GM15510 (cell line): ENCODE data around the gene SFRP5.

Source experiments
- POLR2A ChIP-seq: IDR thresholded peaks from 3 replicates; pipeline ENCODE4 v1.6.1; 2011; ENCODE audit warnings: borderline replicate concordance; ENCODE audit not compliant: insufficient read length; ENCODE audit errors: extremely low read depth

The SFRP5 gene

GRCh38 chr10:97736902-97737769 is 34.7 kb downstream of the SFRP5 start, which contains the start of gene ZFYVE27:
Gene ZFYVE27 (plus strand): TSS chr10:97737128. CDS start chr10:97738478, 1,350 bp downstream.
- peak; percentile 88 for TF ChIP-seq POLR2A

DNA sequence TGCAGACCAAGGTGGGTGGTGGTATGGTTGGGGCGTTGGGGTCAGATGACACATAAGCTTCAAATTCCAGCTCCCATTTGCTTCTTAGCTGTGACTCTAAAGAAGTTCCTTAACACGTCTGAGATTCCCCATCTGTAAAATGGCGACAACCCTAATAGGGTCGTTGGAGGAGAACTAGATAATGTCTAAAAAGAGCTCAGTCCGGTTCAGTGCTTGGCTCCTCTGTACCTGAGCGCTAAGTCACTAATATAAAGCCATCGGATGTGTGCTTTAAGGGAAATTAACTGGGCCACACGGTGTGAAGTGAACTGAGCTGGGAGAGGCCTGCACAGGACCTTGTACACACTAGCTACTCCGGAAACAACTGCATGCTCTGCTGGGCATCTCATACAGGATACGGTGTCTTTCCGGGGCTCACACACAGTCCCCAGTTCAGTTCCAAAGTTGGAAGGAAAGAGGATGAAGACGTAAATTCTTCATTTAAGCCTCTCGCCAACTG is 35.3 kb downstream of the SFRP5 start:
- no peak for TF ChIP-seq POLR2A

DNA sequence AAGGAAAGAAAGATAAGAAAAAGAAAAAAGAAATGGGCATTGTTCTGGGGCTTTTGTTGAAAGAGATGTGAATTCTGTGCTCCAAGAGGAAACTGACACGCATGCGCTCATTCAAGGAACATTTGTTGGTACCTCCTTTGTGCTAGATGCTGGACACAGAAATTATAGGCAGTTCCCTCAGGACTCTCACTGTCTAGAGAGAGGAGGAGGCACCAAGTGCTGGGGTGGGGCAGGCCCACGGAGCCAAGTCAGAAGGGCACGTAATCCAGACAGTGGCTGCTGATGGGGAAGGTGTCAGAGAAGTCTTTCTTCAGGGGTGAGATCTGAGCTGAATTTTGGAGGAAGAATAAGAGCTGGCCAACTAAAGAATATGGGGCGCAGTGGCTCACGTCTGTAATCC is 37.8 kb downstream of the SFRP5 start:
- no peak for TF ChIP-seq POLR2A

GRCh38 chr10:97733256-97733655 is 38.5 kb downstream of the SFRP5 start:
- TF ChIP-seq POLR2A: no peak

DNA sequence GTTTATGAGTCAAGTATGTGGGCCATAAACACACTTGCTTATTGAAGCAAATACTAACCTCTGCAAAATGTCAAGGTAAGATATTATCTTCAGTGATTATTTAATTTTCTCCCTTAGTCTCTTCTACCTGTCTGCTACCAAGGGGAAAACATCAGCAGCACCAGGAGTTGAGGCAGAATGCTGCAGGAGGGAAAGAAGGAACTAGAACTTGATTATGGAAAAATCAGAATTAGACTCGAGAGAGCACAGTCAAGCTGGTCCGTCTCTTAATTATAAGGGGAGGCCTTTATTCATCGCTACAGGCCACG is 39.8 kb downstream of the SFRP5 start:
- TF ChIP-seq POLR2A: no peak

DNA sequence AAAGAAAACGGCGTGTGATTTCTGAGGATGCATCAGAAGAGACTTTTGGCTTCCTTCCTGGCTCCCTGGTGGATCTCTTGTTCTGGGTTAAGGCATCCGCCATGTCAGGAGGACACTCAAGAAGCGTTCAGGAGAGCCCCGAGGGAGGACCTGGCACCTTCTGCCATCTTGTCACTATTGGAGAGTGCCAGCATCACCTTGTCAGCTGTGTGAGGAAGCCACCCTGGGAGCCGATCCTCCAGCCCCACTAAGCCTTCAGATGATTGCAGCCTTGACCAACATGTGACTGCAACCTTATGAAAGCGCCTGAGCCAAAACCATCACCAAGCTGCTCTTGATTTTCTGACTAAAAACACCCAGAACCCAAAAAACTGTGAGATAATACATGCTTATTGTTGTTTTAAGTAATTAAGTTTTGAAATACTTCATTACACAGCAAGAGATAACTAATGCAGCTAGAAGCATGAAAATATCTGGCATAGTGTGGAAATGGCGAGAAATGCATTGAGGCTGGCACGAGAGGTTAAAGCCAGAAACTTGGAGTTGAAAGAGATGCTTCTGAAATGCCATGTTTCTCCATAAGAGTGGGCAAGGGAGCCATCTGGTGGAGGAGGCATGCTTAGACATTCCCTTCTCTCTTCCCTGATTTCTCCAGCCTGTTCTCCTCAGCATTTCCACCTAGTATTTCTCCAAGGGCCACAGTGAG is 40.3 kb downstream of the SFRP5 start:
- TF ChIP-seq POLR2A: no peak

DNA sequence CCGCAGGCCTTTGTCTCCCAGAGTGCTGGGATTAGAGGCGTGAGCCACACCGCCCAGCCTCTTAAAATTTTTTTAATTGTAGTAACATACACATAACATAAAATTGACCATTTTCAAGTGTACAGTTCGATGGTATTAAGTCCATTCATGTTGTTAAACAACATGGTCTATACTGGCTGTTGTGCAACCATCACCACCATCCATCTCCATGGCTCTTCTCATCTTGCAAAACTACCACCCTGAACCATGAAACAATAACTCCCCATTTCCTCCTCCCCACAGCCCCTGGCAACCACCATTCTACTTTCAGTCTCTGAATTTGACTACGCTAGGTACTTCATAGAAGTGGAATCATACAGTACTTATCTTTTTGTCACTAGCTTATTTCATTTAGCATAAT is 42.8 kb downstream of the SFRP5 start:
- no peak for TF ChIP-seq POLR2A

GRCh38 chr10:97726636-97727178 is 45.1 kb downstream of the SFRP5 start:
- TF ChIP-seq POLR2A: no peak

- no peak for TF ChIP-seq POLR2A
These were observed 47.4 kb downstream of the SFRP5 start for GRCh38 chr10:97724341-97724941.

DNA sequence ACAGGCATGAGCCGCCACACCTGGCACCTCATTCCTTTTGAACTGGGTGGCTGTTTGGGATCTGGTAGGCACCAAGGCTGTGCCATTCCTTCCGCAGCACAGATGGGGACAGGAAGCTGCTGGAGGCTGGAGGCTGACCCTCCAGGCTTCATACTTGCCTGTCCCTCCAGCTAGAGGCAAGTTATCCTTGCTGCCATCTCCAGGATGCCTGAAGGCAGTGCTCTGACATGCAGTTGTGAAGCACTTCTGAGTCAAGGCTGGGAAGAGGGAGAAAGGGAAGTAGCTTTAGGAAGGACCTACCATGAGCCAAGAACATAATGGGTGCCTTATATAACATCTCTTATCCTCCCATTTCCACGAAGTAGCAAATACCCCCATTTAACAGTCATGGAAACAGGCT is 48.8 kb downstream of the SFRP5 start:
- no peak for TF ChIP-seq POLR2A

DNA sequence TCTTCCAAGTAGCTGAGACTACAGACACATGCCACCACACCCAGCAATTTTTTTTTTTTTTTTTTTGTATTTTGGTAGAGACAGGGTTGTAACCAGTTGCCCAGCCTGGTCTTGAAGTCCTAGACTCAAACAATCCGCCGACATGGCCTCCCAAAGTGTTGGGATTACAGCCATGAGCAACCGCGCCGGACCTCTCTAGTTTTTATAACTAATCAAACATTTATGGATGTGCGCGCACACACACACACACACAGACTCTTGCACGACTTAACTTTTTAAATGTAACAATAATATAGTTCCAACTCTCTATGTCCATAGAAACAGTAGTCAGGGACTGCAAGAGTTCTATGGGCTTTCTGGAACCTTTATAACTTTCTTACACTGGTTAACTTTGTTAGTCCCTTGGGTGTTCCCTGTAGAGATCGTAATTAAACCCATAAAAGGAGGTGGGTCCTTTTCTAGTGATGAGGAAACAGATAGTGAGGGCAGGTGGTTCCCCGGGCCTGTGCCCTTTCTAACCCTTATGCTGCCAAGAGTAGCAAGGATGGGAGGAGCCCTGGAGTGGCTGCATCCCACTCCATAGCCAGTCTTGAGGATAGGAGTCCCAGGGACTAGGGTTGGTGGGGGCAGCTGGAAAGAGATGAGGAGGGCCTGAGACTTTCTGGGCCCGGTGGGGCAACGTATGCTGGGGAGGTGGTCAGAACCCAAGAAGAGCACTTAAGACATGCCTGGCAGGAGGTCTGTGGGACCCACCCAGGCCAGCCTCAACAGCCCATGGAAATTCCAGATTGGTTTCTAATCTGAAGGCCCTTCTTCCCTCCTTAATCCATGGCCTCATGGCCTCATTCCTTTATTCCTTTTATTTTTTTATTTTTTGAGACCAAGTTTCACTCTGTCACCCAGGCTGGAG is 49.7 kb downstream of the SFRP5 start:
- no peak for TF ChIP-seq POLR2A

DNA sequence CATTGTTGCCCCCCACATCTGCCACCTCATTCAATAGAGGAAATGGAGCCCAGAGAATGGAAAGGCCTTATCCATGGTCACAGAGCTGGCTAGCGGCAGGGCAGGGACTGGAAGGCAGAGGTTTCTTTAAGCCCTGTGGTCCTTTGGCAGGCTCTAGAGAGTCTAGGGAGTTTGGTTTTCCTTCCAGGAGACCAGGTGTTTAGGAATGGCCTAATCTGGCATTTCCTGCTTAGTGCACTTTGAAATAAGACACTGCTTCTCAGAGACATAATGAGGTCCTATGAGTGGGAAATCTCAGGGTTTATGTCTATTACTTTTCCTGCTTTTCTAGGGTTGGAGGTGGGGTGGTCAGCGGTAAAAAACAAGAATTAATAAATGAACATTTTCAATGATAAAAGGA is 52.2 kb downstream of the SFRP5 start:
- TF ChIP-seq POLR2A: no peak

DNA sequence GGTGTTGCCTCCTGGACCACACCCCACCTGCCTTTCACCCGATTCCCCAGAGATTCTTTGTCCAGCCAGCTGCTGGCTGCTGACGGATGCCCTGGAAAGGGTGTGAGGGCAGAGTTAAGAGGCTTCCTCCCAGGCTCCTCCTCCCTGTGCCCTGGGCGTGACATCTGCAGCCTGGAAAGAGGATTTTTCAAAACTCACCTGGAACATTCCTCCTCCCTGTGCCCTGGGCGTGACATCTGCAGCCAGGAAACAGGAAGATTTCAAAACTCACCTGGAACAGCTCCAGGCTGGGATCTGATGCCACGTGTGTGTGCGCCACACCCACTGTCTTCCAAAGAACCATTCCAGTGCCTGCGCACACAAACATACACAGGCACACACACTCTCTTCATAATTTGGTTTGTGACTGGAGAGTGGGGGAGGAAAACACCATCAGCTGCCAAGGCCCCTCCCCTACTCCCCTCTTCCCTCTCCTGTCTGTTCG is 53.1 kb downstream of the SFRP5 start:
- TF ChIP-seq POLR2A: no peak

GRCh38 chr10:97718178-97718577 is 53.6 kb downstream of the SFRP5 start:
- TF ChIP-seq POLR2A: no peak
